Psoas muscle (tissue), 8 donors: ENCODE results near the gene TMEM231. TPM values are rescaled to one million over a fixed set of nuclear protein-coding genes. Genes with fewer than 3 reads are reported as not detected.
"Not testable (repeated sequence)": the region's sequence is repeated elsewhere in the genome, so short reads cannot be mapped to it uniquely, and the experiment has no call there.

Experiments
- ATAC-seq, 4 donors: fragments of 200-7000 bp; cut with Tn5 transposase; one replicate each; pipeline ENCODE4 v1.9.1; 2020; ENCODE audit warnings: moderate library complexity in 3 of 4, mild to moderate bottlenecking in 2 of 4
- DNase-seq, 2 donors: peaks; one replicate each; pipeline ENCODE4 v3.0.0-alpha.2; 2020
- H3K27ac ChIP-seq: fragments of 200-600 bp; one replicate; pipeline ENCODE4 v1.8.0; 2022
- H3K27me3 ChIP-seq, 3 donors: fragments of 200-600 bp in 1 of 3; one replicate each; pipeline versions ENCODE4 v1.6.1 to v1.8.0; 2013 to 2022; ENCODE audit warnings: low read length in 2 of 3, mild to moderate bottlenecking in 2 of 3, moderate library complexity in 1 of 3; ENCODE audit not compliant: insufficient read depth in 3 of 3
- H3K36me3 ChIP-seq, 2 donors: fragments of 200-600 bp in 1 of 2; one replicate each; pipeline versions ENCODE4 v1.6.1 to v1.8.0; 2013 to 2022; ENCODE audit warnings: low read depth in 1 of 2, mild to moderate bottlenecking in 1 of 2, moderate library complexity in 1 of 2; ENCODE audit not compliant: insufficient read depth in 1 of 2
- H3K4me1 ChIP-seq: fragments of 200-600 bp; one replicate; pipeline ENCODE4 v1.8.0; 2022
- H3K4me3 ChIP-seq: fragments of 200-600 bp; one replicate; pipeline ENCODE4 v1.8.0; 2022; ENCODE audit warnings: mild to moderate bottlenecking
- H3K9me3 ChIP-seq: fragments of 200-600 bp; one replicate; pipeline ENCODE4 v1.8.0; 2022
- WGBS, 3 donors: extraction: QIAGEN DNeasy Blood & Tissue Kit; methylation state at CpG; one replicate each; pipeline versions ENCODE4 v1.1.6 to v1.1.7; 2013; 5-methylcytosine and 5-hydroxymethylcytosine counted together
- intact Hi-C, 2 donors: fragments of 100-400 bp; cut with DNase I; formaldehyde crosslinking; loops; one replicate each; pipeline versions ENCODE4 v1.11.0 to v1.14.2; 2022
- polyA plus RNA-seq, 3 donors: library from polyadenylated mRNA; stranded (reverse); fragments of 200-250 nt; gene quantifications; one replicate each; pipeline ENCODE4 v1.2.3, GENCODE V29; 2013
- total RNA-seq, 4 donors: library from RNA; stranded (reverse); fragmentation: NEBNext Ultra II Directional in 2 of 4; extraction: Animal tissue kit (Norgen Biotek cat#: 25700) in 2 of 4; gene quantifications; one replicate each; pipeline versions ENCODE4 v1.2.1 to v1.2.4, GENCODE V29; 2021 to 2023
- TF ChIP-seq, protein P1 (sequence below): fragments of 200-600 bp; IDR thresholded peaks from one replicate; pipeline ENCODE4 v1.8.0; 2022; ENCODE audit warnings: antibody characterized with exemption
- donor health status: healthy with polysubstance abuse.
- donor health status: DM: no; HTN: no; CAD: no; lungs with moderate emphysema.
- donor health status: Bipolar disorder and iron deficiency.
- donor health status: healthy.
- donor health status: DM: yes; HTN: yes; CAD: no.
- donor health status: DM: no; HTN: no; CAD: no.
- donor health status: DM: no; HTN: no; CAD: no.
- donor health status: DM: yes; HTN: yes; CAD: no.

Gene TMEM231
- total and polyA plus RNA-seq, 7 donors: 1.8 to 4.2 (median 2.4) TPM

DNA sequence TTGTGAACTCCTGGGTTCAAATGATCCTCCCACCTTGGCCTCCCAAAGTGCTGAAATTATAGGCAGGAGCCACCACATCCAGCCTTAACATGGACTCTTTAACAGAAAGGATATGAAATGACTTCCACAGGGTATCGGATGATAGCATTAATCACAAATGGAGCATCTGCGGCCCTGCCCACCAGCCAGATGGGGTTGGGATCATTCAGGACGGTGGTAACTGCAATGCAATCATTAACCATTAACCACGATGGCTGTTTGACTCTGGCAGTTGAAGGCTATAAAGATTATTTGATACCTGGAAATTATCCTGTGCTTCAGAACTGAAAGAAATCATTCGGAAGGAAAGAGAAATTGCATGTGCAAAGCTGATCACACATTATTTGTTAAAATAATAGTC lies 14.8 kb downstream of the TMEM231 start:
- Histone ChIP-seq H3K9me3 (no peaks in the 10 kb centered on the region), H3K36me3 (peaks cover 0 to 13% of the 10 kb centered on the region in 2 donors), H3K4me1 (no peaks in the 10 kb centered on the region), H3K27ac (no peak overlapping the region), H3K27me3 (no peaks in the 10 kb centered on the region), H3K4me3 (no peak overlapping the region)
- no peak for ATAC-seq
- intact Hi-C loops: no loop called here
- WGBS, 3 donors: 92 to 94% (median 93%) methylated on average over 5 of the region's 5 CpGs
- TF ChIP-seq, protein P1, sequence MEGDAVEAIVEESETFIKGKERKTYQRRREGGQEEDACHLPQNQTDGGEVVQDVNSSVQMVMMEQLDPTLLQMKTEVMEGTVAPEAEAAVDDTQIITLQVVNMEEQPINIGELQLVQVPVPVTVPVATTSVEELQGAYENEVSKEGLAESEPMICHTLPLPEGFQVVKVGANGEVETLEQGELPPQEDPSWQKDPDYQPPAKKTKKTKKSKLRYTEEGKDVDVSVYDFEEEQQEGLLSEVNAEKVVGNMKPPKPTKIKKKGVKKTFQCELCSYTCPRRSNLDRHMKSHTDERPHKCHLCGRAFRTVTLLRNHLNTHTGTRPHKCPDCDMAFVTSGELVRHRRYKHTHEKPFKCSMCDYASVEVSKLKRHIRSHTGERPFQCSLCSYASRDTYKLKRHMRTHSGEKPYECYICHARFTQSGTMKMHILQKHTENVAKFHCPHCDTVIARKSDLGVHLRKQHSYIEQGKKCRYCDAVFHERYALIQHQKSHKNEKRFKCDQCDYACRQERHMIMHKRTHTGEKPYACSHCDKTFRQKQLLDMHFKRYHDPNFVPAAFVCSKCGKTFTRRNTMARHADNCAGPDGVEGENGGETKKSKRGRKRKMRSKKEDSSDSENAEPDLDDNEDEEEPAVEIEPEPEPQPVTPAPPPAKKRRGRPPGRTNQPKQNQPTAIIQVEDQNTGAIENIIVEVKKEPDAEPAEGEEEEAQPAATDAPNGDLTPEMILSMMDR: no peak
- DNase-seq: no peak

DNA sequence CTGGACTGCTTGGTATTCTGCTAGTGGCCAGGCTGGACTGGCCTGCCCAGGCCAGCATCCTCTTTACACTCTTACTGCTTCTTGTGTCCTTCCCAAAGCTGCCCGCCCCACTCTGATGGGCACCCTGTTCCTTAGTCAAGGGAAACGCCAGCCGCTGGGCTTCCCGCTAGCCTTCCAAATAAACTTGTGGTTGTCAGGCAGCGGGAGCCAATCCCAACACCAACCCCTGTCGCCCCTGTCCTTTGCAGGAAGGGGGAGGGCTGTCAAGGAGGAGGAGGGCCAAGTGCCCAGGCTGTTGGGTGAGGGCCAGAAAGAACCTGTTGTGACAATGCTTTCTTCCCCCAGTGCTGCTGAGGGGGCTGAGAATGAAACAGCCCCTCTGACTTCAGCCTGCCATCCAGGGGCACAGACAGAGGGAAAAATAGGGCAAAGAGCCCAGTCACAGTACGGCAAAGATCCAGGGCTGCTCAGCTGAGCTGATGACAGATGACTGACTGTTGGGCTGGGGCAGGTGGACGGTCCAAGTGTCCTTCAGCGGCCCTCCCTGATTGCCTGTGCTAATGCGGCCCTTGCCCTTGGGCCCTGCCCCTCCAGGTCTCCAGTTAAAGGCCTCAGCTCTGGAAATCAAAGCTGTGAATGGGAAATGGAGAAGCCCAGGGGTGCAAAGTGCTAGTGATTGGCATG lies 17.0 kb downstream of the TMEM231 start:
- 48 to 63% (median 53%) methylated on average over 5 to 7 of the region's 10 CpGs for WGBS, 3 donors

DNA sequence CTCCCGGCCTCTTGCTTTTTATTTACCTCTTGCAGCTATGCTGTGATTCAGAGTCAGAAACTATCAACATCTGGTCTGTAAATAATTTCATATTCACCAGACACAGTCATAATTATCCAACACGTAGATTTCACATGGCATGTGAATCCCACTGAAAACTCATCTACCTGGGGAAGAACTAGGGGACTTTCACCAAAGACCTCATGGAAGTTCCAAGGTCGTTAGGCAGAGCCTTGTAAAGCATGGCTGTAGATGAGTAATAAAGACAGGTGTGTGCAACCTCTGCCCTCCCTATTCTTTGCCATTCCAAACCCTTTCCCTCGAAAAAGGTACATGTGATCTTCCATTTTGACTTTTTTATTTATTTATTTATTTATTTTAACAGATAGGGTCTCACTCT lies 18.3 kb downstream of the TMEM231 start:
- no peaks in the 10 kb centered on the region for H3K27me3 ChIP-seq
- ATAC-seq: no peak
- no peaks in the 10 kb centered on the region for H3K4me1 ChIP-seq
- TF ChIP-seq, protein P1: no peak
- intact Hi-C loops: no loop called here
- peaks cover 0 to 5% of the 10 kb centered on the region in 2 donors for H3K36me3 ChIP-seq
- H3K9me3 ChIP-seq: no peaks in the 10 kb centered on the region
- WGBS, 3 donors: 84 to 96% (median 90%) methylated on average over 4 of the region's 4 CpGs
- no peak overlapping the region for H3K27ac ChIP-seq
- no peak for DNase-seq
- no peak overlapping the region for H3K4me3 ChIP-seq

More for the DNA sequence above, 17.0 kb downstream of the TMEM231 start:
- intact Hi-C loops, H3K27me3 ChIP-seq, H3K4me3 ChIP-seq, DNase-seq, H3K9me3 ChIP-seq, H3K4me1 ChIP-seq, H3K36me3 ChIP-seq, H3K27ac ChIP-seq: not testable (repeated sequence)
- peak; percentile 89 to 94 (median 93) for ATAC-seq

DNA sequence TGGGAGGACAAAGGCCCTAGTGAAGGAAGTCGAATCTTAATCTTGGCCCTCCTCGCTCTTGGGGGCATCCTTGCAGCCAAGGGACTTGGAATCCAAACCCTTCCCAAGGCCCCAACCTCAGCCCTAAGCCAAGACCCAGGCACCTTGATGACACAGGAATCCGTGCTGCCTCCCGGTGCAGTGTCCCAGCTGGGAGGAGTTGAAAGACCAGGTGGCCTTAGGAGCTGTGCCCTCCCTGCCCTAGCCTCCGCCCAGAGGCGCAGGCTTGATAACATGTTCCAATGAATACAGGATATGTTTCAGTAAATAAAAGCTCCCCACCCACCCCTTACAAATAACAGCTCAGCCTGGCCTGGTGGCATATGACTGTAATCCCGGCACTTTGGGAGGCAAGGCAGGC lies 20.2 kb downstream of the TMEM231 start, which contains the start of gene CHST5:
Gene CHST5, minus strand, starts transcription at position 208 of the 400 bp plus-strand sequence. CDS start 5,724 bp downstream, outside the sequence.
- H3K36me3 ChIP-seq: no peaks in the 10 kb centered on the region
- H3K9me3 ChIP-seq: no peaks in the 10 kb centered on the region
- 87 to 90% (median 89%) methylated on average over 7 of the region's 7 CpGs for WGBS, 3 donors
- H3K4me3 ChIP-seq: no peak within 1 kb of the TSS
- no peaks in the 10 kb centered on the region for H3K27me3 ChIP-seq
- intact Hi-C loops: no loop called here
- ATAC-seq: no peak
- TF ChIP-seq, protein P1: no peak
- H3K27ac ChIP-seq: no peak within 1 kb of the TSS
- DNase-seq: no peak
- H3K4me1 ChIP-seq: no peaks in the 10 kb centered on the region

DNA sequence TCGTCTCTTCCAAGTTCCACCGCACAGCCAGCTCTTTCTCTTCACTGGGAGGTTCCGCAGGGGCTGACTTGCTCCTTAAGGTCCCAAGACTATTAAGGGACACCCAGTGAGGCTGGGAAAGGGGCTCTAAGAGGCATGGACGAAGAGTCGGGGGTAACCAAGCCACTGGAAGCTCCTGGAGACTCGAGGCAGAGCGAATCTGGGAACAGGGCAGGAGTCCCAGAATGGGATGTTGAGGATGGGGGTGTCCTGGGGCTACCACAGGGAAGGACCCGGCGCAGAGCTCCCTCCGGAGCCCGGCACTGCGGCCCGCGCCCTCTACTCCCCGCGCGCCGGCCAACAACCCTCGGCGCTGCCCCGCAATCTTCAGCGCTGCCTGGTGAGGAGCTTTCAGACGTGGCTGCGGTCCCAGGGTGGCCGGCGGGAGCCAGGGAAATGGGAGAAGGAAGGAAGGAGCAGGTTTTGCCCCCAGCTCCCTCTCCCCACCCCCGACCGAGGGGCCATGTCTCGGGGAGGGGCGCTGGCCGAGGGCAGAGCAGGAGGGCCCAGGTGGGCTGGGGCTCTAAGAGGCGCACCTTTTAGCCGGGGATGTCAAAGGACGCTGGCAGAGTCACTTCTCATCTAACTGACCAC lies 20.7 kb downstream of the TMEM231 start:
- WGBS, 3 donors: 69 to 79% (median 75%) methylated on average over 28 to 34 of the region's 34 CpGs
- no peak overlapping the region for H3K27ac ChIP-seq
- DNase-seq: no peak
- H3K4me3 ChIP-seq: no peak overlapping the region
- no peaks in the 10 kb centered on the region for H3K36me3 ChIP-seq
- no peaks in the 10 kb centered on the region for H3K27me3 ChIP-seq
- intact Hi-C loops: no loop called here
- no peaks in the 10 kb centered on the region for H3K4me1 ChIP-seq
- no peak for ATAC-seq
- H3K9me3 ChIP-seq: no peaks in the 10 kb centered on the region
- TF ChIP-seq, protein P1: no peak
